GM18867 (cell line): Measurements from ENCODE around the gene AEBP2.
A peak's percentile ranks its signal among the peaks of the same experiment; 100 is the strongest.
"Not testable (repeated sequence)": the region's sequence is repeated elsewhere in the genome, so short reads cannot be mapped to it uniquely, and the experiment has no call there.

ENCODE experiments used
- ATAC-seq: cut with Tn5 transposase; IDR thresholded peaks from one replicate; pipeline ENCODE4 v1.9.1; 2021; ENCODE audit warnings: mild to moderate bottlenecking, moderate library complexity; ENCODE audit not compliant: unreplicated experiment

The AEBP2 gene

DNA sequence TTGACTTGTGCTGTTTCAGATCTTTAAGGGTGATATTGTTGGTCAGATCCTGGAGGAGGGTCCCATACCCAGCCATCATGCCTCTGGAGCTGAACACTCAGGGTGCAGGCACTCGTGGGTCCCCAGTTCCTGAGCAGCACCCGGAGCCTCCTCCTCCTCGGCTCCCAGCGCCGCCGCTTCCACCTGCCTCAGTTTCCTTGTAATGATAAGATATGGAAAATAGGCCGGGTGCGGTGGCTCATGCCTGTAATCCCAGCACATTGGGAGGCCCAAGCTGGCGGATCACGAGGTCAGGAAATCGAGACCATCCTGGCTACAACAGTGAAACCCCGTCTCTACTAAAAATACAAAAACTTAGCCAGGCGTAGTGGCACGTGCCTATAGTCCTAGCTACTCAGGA lies 20.2 kb upstream of the AEBP2 start:
- ATAC-seq, result no peak

DNA sequence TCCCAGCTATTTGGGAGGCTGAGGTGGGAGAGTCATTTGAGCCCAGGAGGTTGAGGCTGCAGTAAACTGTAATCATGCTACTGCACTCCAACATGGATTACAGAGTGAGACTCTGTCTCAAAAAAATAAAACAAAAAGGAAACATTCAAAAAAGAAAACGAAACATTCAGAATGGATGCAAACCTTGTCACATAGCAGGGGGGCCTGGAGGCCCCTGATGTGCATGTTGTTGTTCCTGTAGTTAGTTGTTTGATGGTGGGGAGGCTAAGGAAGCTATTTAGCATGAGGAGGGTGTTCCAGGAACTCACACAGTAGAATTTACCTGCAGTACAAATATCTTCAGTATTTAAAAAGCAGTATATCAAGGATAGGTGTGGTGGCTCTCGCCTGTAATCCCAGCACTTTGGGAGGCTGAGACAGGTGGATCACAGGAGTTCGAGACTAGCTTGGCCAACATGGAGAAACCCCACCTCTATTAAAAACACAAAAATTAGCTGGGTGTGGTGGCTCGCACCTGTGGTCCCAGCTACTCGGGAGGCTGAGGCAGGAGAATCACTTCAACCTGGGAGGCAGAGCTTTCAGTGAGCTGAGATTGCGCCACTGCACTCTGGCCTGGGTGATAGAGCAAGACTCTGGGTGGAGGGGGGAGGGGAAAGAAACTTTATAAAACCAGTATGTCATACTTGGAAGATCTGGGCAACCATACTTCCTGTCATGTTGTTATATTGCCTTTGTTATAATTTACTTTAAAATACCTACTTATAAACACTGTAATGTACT lies 17.6 kb upstream of the AEBP2 start:
- ATAC-seq, result no peak

GRCh38 chr12:19423166-19423930 lies 15.9 kb upstream of the AEBP2 start:
- ATAC-seq, result no peak

DNA sequence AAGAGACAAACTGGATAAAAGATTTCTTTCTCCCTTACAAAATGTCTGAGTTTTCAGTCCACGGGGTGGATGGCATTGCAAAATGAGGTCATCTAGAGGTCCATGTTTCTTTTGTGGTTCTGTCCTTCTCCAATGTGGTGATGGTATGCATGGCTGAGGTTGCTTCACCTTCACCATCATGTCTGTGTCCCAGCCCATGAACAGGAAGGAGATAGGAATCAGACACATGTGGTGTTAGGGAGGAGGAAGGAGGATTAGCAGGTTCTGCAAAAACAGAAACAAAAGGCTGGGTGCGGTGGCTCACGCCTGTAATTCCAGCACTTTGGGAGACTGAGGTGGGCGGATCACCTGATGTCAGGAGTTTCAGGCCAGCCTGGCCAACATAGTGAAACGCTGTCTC lies 11.0 kb upstream of the AEBP2 start:
- ATAC-seq, result no peak

- not testable (repeated sequence) for ATAC-seq
Measured at GRCh38 chr12:19429491-19429890, 9.8 kb upstream of the AEBP2 start.

DNA sequence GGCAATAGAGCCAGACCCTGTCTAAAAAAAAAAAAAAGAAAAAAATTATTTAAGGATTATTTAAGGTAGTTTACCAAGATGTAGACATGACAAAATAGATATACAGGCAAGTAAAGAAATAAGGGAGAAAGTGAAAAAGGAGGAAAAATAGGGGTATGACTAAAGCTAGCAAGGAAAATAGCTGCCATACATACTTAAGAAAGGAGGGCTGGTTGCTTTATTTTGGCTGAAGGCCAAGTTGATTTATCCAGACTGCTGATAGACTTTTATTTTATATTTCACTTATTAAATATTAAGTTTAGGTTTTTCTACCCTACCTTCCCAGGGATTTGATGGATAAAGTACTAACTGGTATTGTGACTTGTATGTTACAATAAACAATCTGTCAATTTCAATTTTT lies 8.3 kb upstream of the AEBP2 start:
- ATAC-seq, result no peak

GRCh38 chr12:19431407-19432308 lies 7.6 kb upstream of the AEBP2 start:
- ATAC-seq, result peak; percentile 66

DNA sequence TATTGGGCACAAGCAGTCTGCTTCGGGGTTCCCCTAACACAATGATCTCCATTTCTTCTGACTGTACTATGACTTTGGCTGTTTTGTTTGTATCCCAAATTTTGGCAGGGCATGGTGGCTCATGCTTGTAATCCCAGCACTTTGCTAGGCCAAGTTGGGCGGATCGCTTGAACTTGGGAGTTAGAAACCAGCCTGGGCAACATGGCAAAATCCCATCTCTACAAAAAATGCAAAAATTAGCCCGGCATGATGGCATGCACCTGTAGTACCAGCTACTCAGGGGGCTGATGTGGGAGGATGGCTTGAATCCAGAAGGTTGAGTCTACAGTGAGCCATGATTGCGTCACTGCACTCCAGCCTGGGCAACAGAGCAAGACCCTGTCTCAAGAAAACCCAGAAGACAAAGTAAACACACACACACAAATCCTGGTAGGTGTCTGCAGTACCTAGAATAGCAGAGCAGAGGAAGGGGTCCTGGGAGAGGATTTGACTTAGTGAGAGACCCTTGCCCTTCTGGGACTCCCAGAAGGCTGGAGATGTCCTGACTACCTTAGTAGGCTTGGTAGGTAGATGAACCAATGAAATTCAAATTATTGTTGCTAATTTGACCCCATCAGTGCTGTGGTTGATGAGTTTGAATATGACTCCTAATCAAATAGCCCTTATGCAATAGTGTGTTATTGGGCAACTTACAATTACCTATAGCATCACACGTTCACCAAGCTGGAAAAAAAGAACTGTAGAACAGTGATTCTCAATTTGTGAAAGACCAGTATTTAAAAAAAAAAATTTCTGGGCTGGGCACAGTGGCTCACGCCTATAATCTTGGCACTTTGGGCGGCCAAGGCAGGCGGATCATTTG lies 6.8 kb upstream of the AEBP2 start:
- ATAC-seq, result no peak

GRCh38 chr12:19434538-19434937 lies 4.8 kb upstream of the AEBP2 start:
- ATAC-seq, result no peak

DNA sequence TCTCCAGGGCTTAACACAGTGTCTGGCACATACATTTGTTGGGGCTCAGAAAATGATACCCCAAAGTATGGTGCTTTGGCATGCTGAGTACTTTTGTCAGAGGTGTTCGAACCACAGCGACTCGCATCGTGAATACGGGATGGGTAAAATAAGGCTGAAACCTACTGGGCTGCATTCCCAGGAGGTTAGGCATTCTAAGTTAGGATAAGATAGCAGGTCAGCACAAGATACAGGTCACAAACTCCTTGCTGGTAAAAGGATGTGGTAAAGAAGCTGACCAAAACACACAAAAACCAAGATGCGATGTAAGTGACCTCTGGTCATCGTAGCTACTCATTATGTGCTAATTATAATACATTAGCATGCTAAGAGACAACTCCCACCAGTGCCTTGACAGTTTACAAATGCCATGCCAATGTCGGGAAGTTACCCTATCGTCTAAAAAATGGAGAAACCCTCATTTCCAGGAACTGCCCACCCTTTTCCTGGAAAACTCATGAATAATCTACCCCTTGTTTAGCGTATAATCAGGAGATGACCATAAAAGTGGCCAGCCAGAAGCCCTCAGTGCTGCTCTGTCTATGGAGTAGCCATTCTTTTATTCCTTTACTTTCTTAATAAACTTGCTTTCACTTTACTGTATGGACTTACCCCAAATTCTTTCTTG lies 3.3 kb upstream of the AEBP2 start:
- no peak for ATAC-seq

- ATAC-seq, result no peak
Measured at GRCh38 chr12:19436931-19437330, 2.4 kb upstream of the AEBP2 start.

DNA sequence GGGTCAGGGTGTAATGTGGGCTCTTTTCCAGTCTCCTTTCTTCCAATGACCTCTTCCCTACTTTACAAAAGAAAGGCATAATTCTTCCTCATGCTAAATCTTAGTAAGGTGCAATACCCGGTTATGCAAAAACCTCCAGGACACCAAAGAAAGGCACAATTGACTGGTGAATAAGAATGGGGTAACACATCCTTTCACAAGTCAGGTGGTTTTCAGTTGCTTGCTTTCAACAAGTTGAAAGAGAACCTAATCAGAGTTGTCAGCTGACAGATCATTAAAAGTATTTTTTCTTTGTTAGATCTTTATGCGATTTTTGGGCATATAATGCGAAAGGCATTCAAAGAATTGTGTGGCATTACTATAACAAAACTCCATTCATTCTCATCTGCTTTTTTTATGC lies 1.3 kb upstream of the AEBP2 start:
- ATAC-seq, result no peak

GRCh38 chr12:19440019-19440858 lies 947 bp downstream of the AEBP2 start:
- peak; percentile 29 for ATAC-seq

- ATAC-seq, result no peak
Measured at GRCh38 chr12:19440916-19441315, 1.6 kb downstream of the AEBP2 start.

- no peak for ATAC-seq
Measured at GRCh38 chr12:19443585-19443984, 4.3 kb downstream of the AEBP2 start.

DNA sequence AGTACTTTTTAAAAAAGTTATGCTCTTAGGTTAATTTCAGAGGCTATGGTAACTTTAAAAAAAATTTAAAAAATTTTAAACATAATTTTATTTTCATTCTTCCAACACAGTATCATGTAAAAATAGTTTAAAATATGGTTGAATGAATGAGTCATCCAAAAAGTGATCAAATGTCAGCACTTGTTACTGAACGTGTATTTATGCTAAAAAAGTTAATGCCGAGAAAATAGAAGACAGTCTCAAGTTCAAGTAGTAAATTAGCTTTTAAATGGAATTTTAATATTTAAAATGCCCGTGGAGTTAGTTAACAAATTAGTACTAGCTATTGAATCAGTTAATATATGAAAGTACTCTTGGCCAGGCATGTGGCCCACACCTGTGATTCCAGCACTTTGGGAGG lies 4.8 kb downstream of the AEBP2 start:
- ATAC-seq, result no peak

GRCh38 chr12:19447386-19447785 lies 8.1 kb downstream of the AEBP2 start:
- ATAC-seq, result no peak

GRCh38 chr12:19449814-19450213 lies 10.5 kb downstream of the AEBP2 start:
- no peak for ATAC-seq

GRCh38 chr12:19450362-19450761 lies 11.1 kb downstream of the AEBP2 start:
- ATAC-seq, result no peak
